ENCODE results near the gene HELZ2. TPM values are rescaled to one million over a fixed set of nuclear protein-coding genes. Genes with fewer than 3 reads are reported as not detected.
A peak's percentile ranks its signal among the peaks of the same experiment; 100 is the strongest.

Gene HELZ2
- total RNA-seq, 1 donor from 2014 or later, result 58.1 TPM

GRCh38 chr20:63556873-63557478 is 17.1 kb downstream of the HELZ2 start:
- no peak for DNase-seq (ENCODE audit: low spot score in 2 of 2)
- Histone ChIP-seq H3K4me3 (no peak overlapping the region), H3K36me3 (peaks cover 23 to 32% of the 10 kb centered on the region in 2 donors), H3K27me3 (no peaks in the 10 kb centered on the region), H3K27ac (no peak overlapping the region), H3K9me3 (no peaks in the 10 kb centered on the region), H3K4me1 (peaks cover 3 to 6% of the 10 kb centered on the region in 2 donors)
- intact Hi-C loops (cut with DNase I), result no loop called here
- TF ChIP-seq CTCF (IDR thresholded peaks at IDR 0.05), result no peak

DNA sequence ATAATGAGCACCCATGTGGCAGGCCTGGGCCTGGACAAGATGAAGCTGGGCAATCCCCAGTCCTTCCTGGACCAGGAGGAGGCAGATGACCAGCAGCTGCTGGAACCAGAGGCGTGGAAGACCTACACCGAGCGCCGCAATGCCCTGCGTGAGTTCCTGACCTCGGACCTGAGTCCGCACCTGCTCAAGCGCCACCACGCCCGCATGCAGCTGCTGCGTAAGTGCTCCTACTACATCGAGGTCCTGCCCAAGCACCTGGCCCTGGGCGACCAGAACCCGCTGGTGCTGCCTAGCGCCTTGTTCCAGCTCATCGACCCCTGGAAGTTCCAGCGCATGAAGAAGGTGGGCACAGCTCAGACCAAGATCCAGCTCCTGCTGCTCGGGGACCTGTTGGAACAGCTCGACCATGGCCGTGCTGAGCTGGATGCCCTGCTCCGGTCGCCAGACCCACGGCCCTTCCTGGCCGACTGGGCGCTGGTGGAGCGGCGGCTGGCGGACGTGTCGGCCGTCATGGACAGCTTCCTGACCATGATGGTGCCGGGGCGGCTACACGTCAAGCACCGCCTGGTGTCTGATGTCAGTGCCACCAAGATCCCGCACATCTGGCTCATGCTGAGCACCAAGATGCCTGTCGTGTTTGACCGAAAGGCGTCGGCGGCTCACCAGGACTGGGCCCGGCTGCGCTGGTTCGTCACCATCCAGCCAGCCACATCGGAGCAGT is 18.2 kb downstream of the HELZ2 start:
- Histone ChIP-seq H3K4me1 (peaks cover 3 to 6% of the 10 kb centered on the region in 2 donors), H3K27me3 (no peaks in the 10 kb centered on the region), H3K36me3 (peaks cover 11 to 20% of the 10 kb centered on the region in 2 donors), H3K27ac (no peak overlapping the region), H3K9me3 (no peaks in the 10 kb centered on the region), H3K4me3 (no peak overlapping the region)
- no peak for DNase-seq (ENCODE audit: low spot score in 2 of 2)
- TF ChIP-seq CTCF (IDR thresholded peaks at IDR 0.05), result no peak
- intact Hi-C loops (cut with DNase I), result no loop called here

DNA sequence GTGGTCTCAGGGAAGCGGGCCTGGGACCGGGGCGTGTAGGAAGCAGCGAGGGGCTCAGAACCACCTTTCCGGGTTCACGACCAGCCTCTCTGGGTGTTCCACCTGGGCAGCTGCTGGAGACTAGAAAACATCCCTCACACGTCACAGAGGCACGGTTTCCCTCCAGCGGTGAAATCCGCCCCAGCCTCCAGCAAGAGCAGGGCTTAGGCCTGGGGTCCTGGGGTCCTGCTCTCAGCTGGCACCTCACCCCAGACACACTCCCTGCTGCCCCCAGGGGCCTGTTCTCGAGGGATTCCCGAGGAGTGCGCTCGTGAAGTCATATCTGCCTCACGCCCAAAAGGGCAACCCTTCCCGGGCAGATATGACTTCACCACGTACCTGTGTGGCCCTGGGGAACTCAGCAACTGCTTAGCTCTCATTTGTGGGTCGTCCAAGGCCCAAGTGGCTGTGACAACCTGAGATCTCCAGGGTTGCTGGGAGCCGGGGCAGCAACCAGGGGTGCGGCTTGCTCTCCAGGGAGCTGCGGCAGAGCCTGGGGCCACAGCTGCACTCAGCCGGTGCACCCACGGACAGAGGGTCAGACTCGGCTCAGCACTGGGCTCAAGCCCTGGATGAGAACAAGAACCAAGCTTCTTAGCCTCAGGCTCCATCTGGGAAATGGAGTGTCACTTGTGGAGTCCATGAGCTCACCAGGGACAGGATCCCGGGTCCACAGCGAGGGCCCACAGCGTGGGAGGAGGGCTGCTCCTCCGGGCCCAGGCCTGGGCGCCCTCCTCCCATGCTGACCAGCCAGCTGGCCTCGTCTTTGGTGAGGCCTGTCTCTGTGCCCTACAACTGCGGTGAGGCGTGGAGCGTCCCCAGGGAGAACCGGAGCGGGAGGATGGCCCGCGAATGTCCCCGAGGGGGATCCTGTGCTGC is 19.4 kb downstream of the HELZ2 start:
- intact Hi-C loops (cut with DNase I), result no loop called here
- TF ChIP-seq CTCF (IDR thresholded peaks at IDR 0.05), result no peak
- peaks cover 0 to 9% of the 10 kb centered on the region in 2 donors for H3K36me3 ChIP-seq
- peaks cover 3 to 6% of the 10 kb centered on the region in 2 donors for H3K4me1 ChIP-seq
- no peak overlapping the region for H3K27ac ChIP-seq
- H3K9me3 ChIP-seq, result no peaks in the 10 kb centered on the region
- H3K4me3 ChIP-seq, result peak overlapping the region in 1 of 2 donors; percentile 71
- H3K27me3 ChIP-seq, result no peaks in the 10 kb centered on the region
- DNase-seq (ENCODE audit: low spot score in 2 of 2), result no peak

DNA sequence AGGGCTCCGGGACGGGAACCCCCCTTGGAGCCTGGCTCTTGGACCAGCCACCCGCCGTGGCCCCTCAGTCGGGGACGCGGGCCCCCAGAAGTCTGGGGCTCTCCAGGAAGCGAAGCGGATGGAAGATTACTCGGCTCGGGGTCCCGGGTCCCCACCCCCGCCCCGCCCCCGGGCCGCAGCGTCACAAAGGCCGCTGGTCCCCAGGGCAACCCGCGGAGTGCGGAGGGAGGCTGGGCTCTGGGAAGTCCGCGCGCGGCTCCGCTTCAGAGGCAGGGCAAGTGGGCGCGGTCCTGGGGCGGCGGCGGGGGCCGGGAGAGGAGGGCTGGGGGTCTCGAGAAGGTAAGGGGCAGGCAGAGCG is 20.1 kb downstream of the HELZ2 start, which contains the start of gene FNDC11:
Gene FNDC11 (plus strand): TSS at position 227 of the 358 bp plus-strand sequence. CDS start 1,505 bp downstream, outside the sequence.
- no peak within 1 kb of the TSS for H3K27ac ChIP-seq
- peaks cover 3 to 6% of the 10 kb centered on the region in 2 donors for H3K4me1 ChIP-seq
- TF ChIP-seq CTCF (IDR thresholded peaks at IDR 0.05), result no peak
- intact Hi-C loops (cut with DNase I), result no loop called here
- no peaks in the 10 kb centered on the region for H3K27me3 ChIP-seq
- H3K36me3 ChIP-seq, result peaks cover 0 to 6% of the 10 kb centered on the region in 2 donors
- DNase-seq (ENCODE audit: low spot score in 2 of 2), result no peak
- H3K4me3 ChIP-seq, result peak within 1 kb of the TSS; percentile 42 to 71
- H3K9me3 ChIP-seq, result no peaks in the 10 kb centered on the region

GRCh38 chr20:63553251-63553932 is 20.6 kb downstream of the HELZ2 start:
- Histone ChIP-seq H3K9me3 (no peaks in the 10 kb centered on the region), H3K4me1 (peaks cover 3 to 6% of the 10 kb centered on the region in 2 donors), H3K36me3 (peaks cover 0 to under 1% of the 10 kb centered on the region in 2 donors), H3K27ac (no peak overlapping the region), H3K4me3 (peak overlapping the region; percentile 42 to 71), H3K27me3 (no peaks in the 10 kb centered on the region)
- peak in 1 of 2 donors; percentile 79 for DNase-seq (ENCODE audit: low spot score in 2 of 2)
- intact Hi-C loops (cut with DNase I), result no loop called here
- no peak for TF ChIP-seq CTCF (IDR thresholded peaks at IDR 0.05)

Measured in ascending aorta (tissue), 2 donors.